ENCODE measurements around the gene IRF2BP2. TPM values are rescaled to one million over a fixed set of nuclear protein-coding genes. Genes with fewer than 3 reads are reported as not detected.

The IRF2BP2 gene
- total RNA-seq, 1 donor from 2014 or later, result 170 TPM

DNA sequence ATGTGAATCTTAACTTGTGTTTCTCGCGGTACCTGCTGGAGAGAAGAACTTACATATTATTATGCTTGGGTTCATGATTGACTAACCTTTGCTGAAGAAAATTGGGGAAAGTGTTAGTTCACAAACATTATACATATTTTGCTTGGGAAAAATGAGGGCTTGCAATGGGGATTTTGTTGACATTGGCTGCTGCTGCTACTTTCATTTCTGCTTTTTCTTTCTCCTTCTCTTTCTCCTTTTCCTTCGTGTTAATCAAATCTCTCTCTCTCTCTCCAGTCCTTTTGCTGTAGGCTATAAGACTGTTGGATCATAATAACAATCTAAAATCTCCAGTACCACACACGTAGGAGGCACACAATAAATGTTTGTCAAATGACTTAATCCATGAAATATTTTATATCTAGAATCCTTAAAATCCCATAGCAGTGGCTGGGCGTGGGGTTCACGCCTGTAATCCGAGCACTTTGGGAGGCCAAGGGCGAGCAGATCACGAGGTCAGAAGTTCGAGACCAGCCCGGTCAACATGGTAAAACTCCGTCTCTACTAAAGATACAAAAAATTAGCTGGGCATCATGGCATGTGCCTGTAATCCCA, 23.0 kb downstream of the IRF2BP2 start:
- H3K4me1 Mint-ChIP-seq (ENCODE audit: unreplicated experiment), result peaks cover 56% of the 10 kb centered on the region
- H3K36me3 Mint-ChIP-seq (ENCODE audit: unreplicated experiment), result no peaks in the 10 kb centered on the region
- H3K27me3 Mint-ChIP-seq (ENCODE audit: unreplicated experiment), result no peaks in the 10 kb centered on the region
- no peaks in the 10 kb centered on the region for H3K9me3 Mint-ChIP-seq (ENCODE audit: unreplicated experiment)
- no peak overlapping the region for H3K4me3 Mint-ChIP-seq (ENCODE audit: unreplicated experiment)
- TF ChIP-seq, protein P1, sequence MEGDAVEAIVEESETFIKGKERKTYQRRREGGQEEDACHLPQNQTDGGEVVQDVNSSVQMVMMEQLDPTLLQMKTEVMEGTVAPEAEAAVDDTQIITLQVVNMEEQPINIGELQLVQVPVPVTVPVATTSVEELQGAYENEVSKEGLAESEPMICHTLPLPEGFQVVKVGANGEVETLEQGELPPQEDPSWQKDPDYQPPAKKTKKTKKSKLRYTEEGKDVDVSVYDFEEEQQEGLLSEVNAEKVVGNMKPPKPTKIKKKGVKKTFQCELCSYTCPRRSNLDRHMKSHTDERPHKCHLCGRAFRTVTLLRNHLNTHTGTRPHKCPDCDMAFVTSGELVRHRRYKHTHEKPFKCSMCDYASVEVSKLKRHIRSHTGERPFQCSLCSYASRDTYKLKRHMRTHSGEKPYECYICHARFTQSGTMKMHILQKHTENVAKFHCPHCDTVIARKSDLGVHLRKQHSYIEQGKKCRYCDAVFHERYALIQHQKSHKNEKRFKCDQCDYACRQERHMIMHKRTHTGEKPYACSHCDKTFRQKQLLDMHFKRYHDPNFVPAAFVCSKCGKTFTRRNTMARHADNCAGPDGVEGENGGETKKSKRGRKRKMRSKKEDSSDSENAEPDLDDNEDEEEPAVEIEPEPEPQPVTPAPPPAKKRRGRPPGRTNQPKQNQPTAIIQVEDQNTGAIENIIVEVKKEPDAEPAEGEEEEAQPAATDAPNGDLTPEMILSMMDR (IDR thresholded peaks at IDR 0.05), result no peak
- peak overlapping the region; percentile 68 for H3K27ac Mint-ChIP-seq (ENCODE audit: unreplicated experiment)
- DNase-seq (ENCODE audit: extremely low spot score, unreplicated experiment), result peak; percentile 40

DNA sequence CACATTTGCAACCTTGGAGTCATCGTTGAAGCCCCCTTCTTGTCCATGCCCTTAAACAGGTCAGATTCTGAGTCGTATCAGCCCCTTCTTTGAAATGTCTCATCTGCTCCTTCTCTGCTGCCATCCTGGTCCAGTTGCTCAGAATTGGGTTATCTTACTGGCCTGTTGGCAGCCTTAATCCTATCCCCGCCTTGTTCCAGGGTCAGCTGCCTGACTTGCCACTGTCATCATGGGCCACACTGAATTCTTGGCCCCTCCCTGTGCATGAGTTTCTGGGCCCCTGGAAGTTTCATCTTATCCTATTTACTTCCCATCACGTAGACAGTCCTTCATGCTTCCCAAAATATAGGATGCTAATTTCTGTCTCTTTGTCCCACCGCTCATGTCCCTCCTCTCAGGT, 23.7 kb downstream of the IRF2BP2 start:
- Mint-ChIP-seq H3K9me3 (ENCODE audit: unreplicated experiment) (no peaks in the 10 kb centered on the region), H3K36me3 (ENCODE audit: unreplicated experiment) (no peaks in the 10 kb centered on the region), H3K4me1 (ENCODE audit: unreplicated experiment) (peaks cover 58% of the 10 kb centered on the region), H3K4me3 (ENCODE audit: unreplicated experiment) (no peak overlapping the region), H3K27me3 (ENCODE audit: unreplicated experiment) (no peaks in the 10 kb centered on the region), H3K27ac (ENCODE audit: unreplicated experiment) (peak overlapping the region; percentile 68)
- DNase-seq (ENCODE audit: extremely low spot score, unreplicated experiment), result peak; percentile 42
- TF ChIP-seq, protein P1 (IDR thresholded peaks at IDR 0.05), result no peak

DNA sequence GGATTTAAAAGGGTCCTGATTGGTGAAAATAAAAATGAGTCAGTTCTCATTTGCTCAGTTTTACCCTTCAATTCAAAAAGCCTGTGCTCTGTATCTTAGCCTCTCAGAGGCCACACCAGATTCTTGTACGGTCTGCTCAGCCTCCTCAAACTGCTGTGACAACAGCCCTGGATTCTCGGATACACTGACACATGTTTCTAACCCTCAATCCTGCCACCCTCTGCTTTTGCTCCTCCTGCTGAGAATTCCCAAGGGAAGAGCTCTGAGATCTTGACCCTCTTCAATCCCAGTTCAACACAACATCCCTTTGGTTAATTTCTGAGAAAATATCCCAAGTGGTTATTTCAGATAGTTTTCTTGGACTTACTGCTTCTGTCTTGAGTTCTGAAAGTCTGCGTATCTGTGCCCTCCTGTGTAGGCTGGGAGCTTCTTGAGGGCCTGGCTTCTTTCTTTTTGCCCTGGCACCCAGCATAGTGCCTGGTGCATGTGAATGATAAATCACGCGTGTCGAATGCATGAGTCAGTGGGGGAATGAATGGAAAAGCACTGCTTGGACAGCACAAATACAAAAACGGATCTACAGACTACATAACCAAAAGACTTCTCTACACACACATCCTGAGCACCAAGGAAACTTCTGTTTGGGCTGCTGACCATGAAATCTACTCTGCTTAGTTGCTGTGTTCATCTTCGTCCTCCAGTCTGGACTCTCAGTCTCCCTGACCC, 24.5 kb downstream of the IRF2BP2 start:
- H3K4me1 Mint-ChIP-seq (ENCODE audit: unreplicated experiment), result peaks cover 58% of the 10 kb centered on the region
- no peak for DNase-seq (ENCODE audit: extremely low spot score, unreplicated experiment)

DNA sequence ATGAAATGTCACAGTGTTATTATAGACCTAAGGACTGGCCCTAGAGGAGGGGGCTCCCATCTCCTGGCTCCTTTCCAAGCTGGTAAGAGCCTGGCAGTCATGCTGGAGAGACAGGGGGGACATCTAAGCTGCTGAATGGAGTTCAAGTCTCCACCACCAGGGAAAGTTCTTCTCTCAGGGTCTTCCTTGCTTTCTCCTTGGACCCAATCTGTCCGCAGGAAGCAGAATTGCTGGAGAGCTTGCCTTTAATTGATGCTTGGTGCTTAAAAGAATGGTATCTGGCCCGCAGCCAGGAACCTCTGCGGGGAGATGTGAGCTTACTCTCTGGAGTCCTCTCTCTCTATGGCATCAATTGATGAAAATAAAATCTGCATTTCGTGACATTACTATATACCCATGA, 25.1 kb downstream of the IRF2BP2 start:
- Mint-ChIP-seq H3K27ac (ENCODE audit: unreplicated experiment) (peak overlapping the region; percentile 58), H3K9me3 (ENCODE audit: unreplicated experiment) (no peaks in the 10 kb centered on the region), H3K4me1 (ENCODE audit: unreplicated experiment) (peaks cover 58% of the 10 kb centered on the region), H3K27me3 (ENCODE audit: unreplicated experiment) (no peaks in the 10 kb centered on the region), H3K36me3 (ENCODE audit: unreplicated experiment) (no peaks in the 10 kb centered on the region), H3K4me3 (ENCODE audit: unreplicated experiment) (no peak overlapping the region)
- TF ChIP-seq, protein P1 (IDR thresholded peaks at IDR 0.05), result no peak
- DNase-seq (ENCODE audit: extremely low spot score, unreplicated experiment), result peak; percentile 72

More for the DNA sequence above, 24.5 kb downstream of the IRF2BP2 start:
- H3K27ac Mint-ChIP-seq (ENCODE audit: unreplicated experiment), result peak overlapping the region; percentile 58
- H3K9me3 Mint-ChIP-seq (ENCODE audit: unreplicated experiment), result no peaks in the 10 kb centered on the region
- no peak overlapping the region for H3K4me3 Mint-ChIP-seq (ENCODE audit: unreplicated experiment)
- no peaks in the 10 kb centered on the region for H3K27me3 Mint-ChIP-seq (ENCODE audit: unreplicated experiment)
- TF ChIP-seq, protein P1 (IDR thresholded peaks at IDR 0.05), result no peak
- H3K36me3 Mint-ChIP-seq (ENCODE audit: unreplicated experiment), result no peaks in the 10 kb centered on the region

DNA sequence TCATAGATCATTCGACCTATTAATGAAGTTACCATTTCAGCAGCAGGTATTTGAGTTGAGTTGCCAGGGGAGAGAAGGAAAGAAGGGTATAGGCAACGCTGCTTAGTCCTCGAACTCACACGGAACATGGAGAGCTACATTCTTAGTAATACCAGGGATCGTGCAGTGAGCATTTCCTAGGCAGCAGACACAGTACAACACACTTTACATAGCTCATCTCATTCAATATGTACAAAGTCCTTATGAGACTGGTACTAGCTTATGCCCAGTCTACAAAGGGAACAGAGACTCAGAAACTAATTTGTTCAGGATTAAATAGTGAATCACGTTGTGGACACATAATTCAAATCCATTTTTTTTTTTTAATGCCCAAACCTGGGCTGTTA, 25.6 kb downstream of the IRF2BP2 start:
- no peaks in the 10 kb centered on the region for H3K36me3 Mint-ChIP-seq (ENCODE audit: unreplicated experiment)
- no peaks in the 10 kb centered on the region for H3K9me3 Mint-ChIP-seq (ENCODE audit: unreplicated experiment)
- no peak for DNase-seq (ENCODE audit: extremely low spot score, unreplicated experiment)
- peaks cover 58% of the 10 kb centered on the region for H3K4me1 Mint-ChIP-seq (ENCODE audit: unreplicated experiment)
- no peak overlapping the region for H3K27ac Mint-ChIP-seq (ENCODE audit: unreplicated experiment)
- TF ChIP-seq, protein P1 (IDR thresholded peaks at IDR 0.05), result no peak
- H3K27me3 Mint-ChIP-seq (ENCODE audit: unreplicated experiment), result no peaks in the 10 kb centered on the region
- no peak overlapping the region for H3K4me3 Mint-ChIP-seq (ENCODE audit: unreplicated experiment)
